IMR-90 (cell line): ENCODE results near the gene CDKN2A. TPM values are rescaled to one million over a fixed set of nuclear protein-coding genes. Genes with fewer than 3 reads are reported as not detected.

Experiments
- ATAC-seq: fragments of 200-7000 bp; cut with Tn5 transposase; 2 replicates; pipeline ENCODE4 v1.9.1; 2020; ENCODE audit warnings: low read depth, mild to moderate bottlenecking, moderate library complexity
- BruUV-seq: library from RNA; stranded (reverse); fragments of 400-500 nt; replicated peaks from 2 replicates; lab custom pipeline; 2021; lab: Mats Ljungman, UMichigan
- CTCF ChIA-PET: fragments of 300-600 bp; formaldehyde crosslinking; extraction: SDS; loops from one replicate; lab custom pipeline; 2021; ENCODE audit warnings: antibody characterized with exemption; lab: Yijun Ruan, JAX
- POLR2A ChIA-PET: fragments of 300-600 bp; sonication (Branson Sonifier 250); formaldehyde crosslinking; loops from one replicate; lab custom pipeline; 2022; ENCODE audit warnings: antibody characterized with exemption; ENCODE audit not compliant: unreplicated experiment; lab: Charles Lee
- DNase-seq: peaks from one replicate; pipeline ENCODE4 v3.0.0; 2013
- H2AFZ ChIP-seq: replicated peaks from 2 replicates; pipeline ENCODE3; 2013; ENCODE audit warnings: low read length, mild to moderate bottlenecking; ENCODE audit not compliant: poor library complexity
- H2AK5ac ChIP-seq: 2 replicates; pipeline ENCODE4 v1.6.1; 2013; ENCODE audit warnings: low read depth, low read length, inconsistent platforms
- H2AK9ac ChIP-seq: replicated peaks from 2 replicates; pipeline ENCODE3; 2013; ENCODE audit warnings: mild to moderate bottlenecking, low read depth, low read length, moderate library complexity; ENCODE audit not compliant: poor library complexity
- H2BK120ac ChIP-seq: 2 replicates; pipeline ENCODE4 v1.6.1; 2013; ENCODE audit warnings: low read depth, low read length, inconsistent platforms
- H2BK15ac ChIP-seq: 3 replicates; pipeline ENCODE4 v1.6.1; 2013; ENCODE audit warnings: low read depth, low read length, inconsistent platforms
- H2BK20ac ChIP-seq: 2 replicates; pipeline ENCODE4 v1.6.1; 2013; ENCODE audit warnings: low read depth, mild to moderate bottlenecking, inconsistent platforms, low read length, moderate library complexity
- H2BK5ac ChIP-seq: 2 replicates; pipeline ENCODE4 v1.6.1; 2013; ENCODE audit warnings: mild to moderate bottlenecking, low read depth, low read length, inconsistent platforms; ENCODE audit not compliant: poor library complexity, severe bottlenecking
- H3K14ac ChIP-seq: replicated peaks from 2 replicates; pipeline ENCODE4 v1.6.1; 2013; ENCODE audit warnings: low read depth, low read length, inconsistent platforms
- H3K18ac ChIP-seq: 2 replicates; pipeline ENCODE4 v1.6.1; 2013; ENCODE audit warnings: low read depth, low read length, control low read depth
- H3K23ac ChIP-seq: 2 replicates; pipeline ENCODE4 v1.6.1; 2013; ENCODE audit warnings: low read depth, low read length, inconsistent platforms
- H3K27ac ChIP-seq: 2 replicates; pipeline ENCODE4 v1.5.1; 2013; ENCODE audit warnings: mild to moderate bottlenecking, control low read depth, low read length; ENCODE audit not compliant: insufficient read depth
- H3K27me3 ChIP-seq: 2 replicates; pipeline ENCODE4 v1.6.1; 2013; ENCODE audit warnings: low read length; ENCODE audit not compliant: control insufficient read depth, insufficient read depth
- H3K36me3 ChIP-seq: 2 replicates; pipeline ENCODE4 v1.6.1; 2013; ENCODE audit warnings: low read length, mixed read lengths; ENCODE audit not compliant: control insufficient read depth, insufficient read depth
- H3K4ac ChIP-seq: 2 replicates; pipeline ENCODE4 v1.6.1; 2013; ENCODE audit warnings: low read depth, low read length, inconsistent platforms
- H3K4me1 ChIP-seq: 2 replicates; pipeline ENCODE4 v1.6.1; 2013; ENCODE audit warnings: low read length, mixed read lengths; ENCODE audit not compliant: control insufficient read depth, insufficient read depth
- H3K4me2 ChIP-seq: 2 replicates; pipeline ENCODE4 v1.6.1; 2013; ENCODE audit warnings: low read depth, mild to moderate bottlenecking, control low read depth, low read length, moderate library complexity
- H3K4me3 ChIP-seq: 2 replicates; pipeline ENCODE4 v1.5.1; 2013; ENCODE audit warnings: low read depth, mild to moderate bottlenecking, control low read depth, low read length, moderate library complexity; ENCODE audit not compliant: insufficient read depth
- H3K56ac ChIP-seq: 2 replicates; pipeline ENCODE4 v1.6.1; 2013; ENCODE audit warnings: low read length, inconsistent platforms; ENCODE audit not compliant: insufficient read depth; ENCODE audit errors: extremely low read depth
- H3K79me1 ChIP-seq, 2 experiments: 2 replicates each; pipeline ENCODE4 v1.6.1; 2013; ENCODE audit warnings: low read length in 2 of 2, inconsistent platforms in 1 of 2, low read depth in 1 of 2
- H3K9ac ChIP-seq: 2 replicates; pipeline ENCODE4 v1.6.1; 2013; ENCODE audit warnings: low read depth, low read length, control low read depth
- H3K9me1 ChIP-seq: 2 replicates; pipeline ENCODE4 v1.6.1; 2013; ENCODE audit warnings: low read length, inconsistent platforms; ENCODE audit not compliant: insufficient read depth
- H3K9me3 ChIP-seq: 2 replicates; pipeline ENCODE4 v1.6.1; 2013; ENCODE audit warnings: low read length; ENCODE audit not compliant: control insufficient read depth, insufficient read depth
- H4K20me1 ChIP-seq: 2 replicates; pipeline ENCODE4 v1.6.1; 2013; ENCODE audit warnings: low read length, inconsistent platforms; ENCODE audit not compliant: insufficient read depth
- H4K5ac ChIP-seq: 2 replicates; pipeline ENCODE4 v1.6.1; 2013; ENCODE audit warnings: mild to moderate bottlenecking, low read depth, low read length, control low read depth
- H4K8ac ChIP-seq, 2 experiments: 2 replicates each; pipeline ENCODE4 v1.6.1; 2013; ENCODE audit warnings: low read depth in 2 of 2, low read length in 2 of 2, control low read depth in 1 of 2, inconsistent platforms in 1 of 2
- H4K91ac ChIP-seq: 2 replicates; pipeline ENCODE4 v1.6.1; 2013; ENCODE audit warnings: low read depth, low read length, inconsistent platforms; ENCODE audit not compliant: insufficient read depth
- BHLHE40 ChIP-seq: fragments of 150-350 bp; IDR thresholded peaks from 2 replicates; pipeline ENCODE4 v1.6.1; 2016; ENCODE audit warnings: mild to moderate bottlenecking, low read depth, low read length
- CEBPB ChIP-seq: IDR thresholded peaks from 2 replicates; pipeline ENCODE4 v1.6.1; 2012; ENCODE audit warnings: low read depth, low read length, improper control_type of control experiment
- CHD1 ChIP-seq: IDR thresholded peaks from 2 replicates; pipeline ENCODE4 v1.6.1; 2012; ENCODE audit warnings: low read depth, low read length, improper control_type of control experiment
- MXI1 ChIP-seq: IDR thresholded peaks from 2 replicates; pipeline ENCODE4 v1.6.1; 2012; ENCODE audit warnings: low read depth, mild to moderate bottlenecking, low read length, moderate library complexity, borderline replicate concordance
- POLR2A ChIP-seq: IDR thresholded peaks from 2 replicates; pipeline ENCODE4 v1.6.1; 2012; ENCODE audit warnings: mild to moderate bottlenecking, low read depth, low read length
- SMC3 ChIP-seq: fragments of 150-350 bp; IDR thresholded peaks from 2 replicates; pipeline ENCODE4 v1.6.1; 2016; ENCODE audit warnings: low read depth, mild to moderate bottlenecking, antibody characterized with exemption, low read length, moderate library complexity
- WGBS, 2 experiments: methylation state at CpG; one replicate each; pipeline versions ENCODE4 v1.1.5 to v1.1.7; 2013; ENCODE audit warnings: missing lambda C conversion rate in 2 of 2; ENCODE audit not compliant: insufficient read length in 1 of 2; ENCODE audit errors: extremely low coverage in 2 of 2; 5-methylcytosine and 5-hydroxymethylcytosine counted together
- dilution Hi-C: fragments of 300-500 bp; cut with HindIII; formaldehyde crosslinking; loops from one replicate; pipeline ENCODE4 v1.14.3; 2018; ENCODE audit warnings: low sequenced_read_pairs; ENCODE audit not compliant: unreplicated experiment
- in situ Hi-C: fragments of 300-500 bp; cut with MboI; formaldehyde crosslinking; loops from 3 replicates; pipeline ENCODE4 v1.14.3; 2019; ENCODE audit warnings: low sequenced_read_pairs, inconsistent platforms, mixed read lengths
- intact Hi-C: fragments of 100-400 bp; cut with micrococcal nuclease; formaldehyde crosslinking; loops from 2 replicates; pipeline ENCODE4 v1.10.0; 2022
- polyA plus RNA-seq, 3 experiments: library from polyadenylated mRNA; depleted of rRNA; stranded (reverse); fragments of >200 nt; gene quantifications; 2 replicates each; pipeline ENCODE4 v1.2.3, GENCODE V29; 2012; ENCODE audit warnings: low replicate concordance in 1 of 3
- total RNA-seq: library from RNA; depleted of rRNA; stranded (reverse); fragments of >200 nt; gene quantifications from 2 replicates; pipeline ENCODE4 v1.2.3, GENCODE V29; 2012

CDKN2A gene
- total and polyA plus RNA-seq, 2 of the 4 experiments (the other 2 are of a cell fraction): 11.3 to 75.3 TPM

- TF ChIP-seq SMC3 (peak; percentile 76), BHLHE40 (no peak), CEBPB (no peak)
Measured at GRCh38 chr9:22008717-22009505, 14.7 kb upstream of the CDKN2A start, which contains the start of gene CDKN2B (continued).

- dilution Hi-C loops: no loop called here
- Histone ChIP-seq H3K27me3 (no peaks in the 10 kb centered on the region), H3K27ac (no peak overlapping the region), H3K9ac (peak overlapping the region; percentile 79; the same call in 1 of the 2 replicates), H3K79me1 (peaks cover 8 to 17% of the 10 kb centered on the region in 2 experiments; a peak in 3 of 4 replicates), H3K4me1 (peaks cover 8% of the 10 kb centered on the region; the same call in 1 of the 2 replicates), H2BK5ac (peak overlapping the region; percentile 25), H2BK15ac (no peak overlapping the region), H4K91ac (no peak overlapping the region), H3K4me2 (peak overlapping the region; percentile 77), H3K9me3 (no peaks in the 10 kb centered on the region), H2AK5ac (no peak overlapping the region), H3K36me3 (peaks cover 3% of the 10 kb centered on the region; the same call in 1 of the 2 replicates), H3K4ac (0 out of 2 replicates have a peak overlapping the region, but pooled peaks have one; percentile 8), H3K23ac (no peak overlapping the region; the same call in 1 of the 2 replicates), H3K14ac (no peak overlapping the region), H4K20me1 (no peaks in the 10 kb centered on the region), H3K18ac (no peak overlapping the region), H2BK20ac (no peak overlapping the region), H4K5ac (no peak overlapping the region), H2BK120ac (no peak overlapping the region; the same call in 1 of the 2 replicates), H3K4me3 (peak overlapping the region; percentile 65), H4K8ac (no peak overlapping the region), H2AFZ (peak overlapping the region; percentile 94), H3K9me1 (no peaks in the 10 kb centered on the region), H3K56ac (peak overlapping the region; percentile 24; the same call in 1 of the 2 replicates), H2AK9ac (no peak overlapping the region)
- intact Hi-C loops: loop anchor here (1.0 to 5.0 kb wide), 4 partner anchors 94 to 439 kb away; partner anchors contain the start of gene DMRTA1
- TF ChIP-seq POLR2A: no peak
- 0 out of 2 replicates have a peak, but pooled peaks have one; percentile 12 for TF ChIP-seq MXI1
- no peak for TF ChIP-seq CHD1
- TF ChIP-seq BHLHE40: no peak
- no peak for DNase-seq
- in situ Hi-C loops: loop anchor here (5.0 to 25.0 kb wide), 2 partner anchors 191 to 671 kb away; partner anchors contain the start of gene KLHL9
- CTCF ChIA-PET: interaction anchor here (0.6 to 5.8 kb wide), 25 partner anchors 11 to 352 kb away, joined by 3 to 39 read pairs (median 4); partner anchors contain the start of gene CDKN2B-AS1
- WGBS, 2 experiments: 10% methylated on average over 2 of the region's 8 CpGs; no CpG with 5 or more reads in 1 of the 2 experiments
- POLR2A ChIA-PET: interaction anchor here (0.8 kb wide), 1 partner anchor 95 kb away, joined by 3 read pairs; no protein-coding TSS in a partner anchor
- ATAC-seq: no peak
- no TSS peak for BruUV-seq
Measured at GRCh38 chr9:22008384-22008716, 14.2 kb upstream of the CDKN2A start.
